Measurements from ENCODE around the gene PRTG. TPM values are rescaled to one million over a fixed set of nuclear protein-coding genes. Genes with fewer than 3 reads are reported as not detected.

The PRTG gene
- total and polyA plus RNA-seq, 2 of the 13 experiments (the other 11 are each of a cell fraction or from before 2014, with no cell fraction given), result 13.2 to 22.3 TPM

- Histone ChIP-seq H3K27ac (ENCODE audit: extremely low read length, insufficient read depth, low read length) (no peak overlapping the region), H3K4me2 (ENCODE audit: low read depth, low read length) (no peak overlapping the region), H3K36me3 (replicated peaks in 1 of 2; ENCODE audit: control insufficient read depth in 1 of 2, insufficient read depth in 2 of 2, low read length in 2 of 2) (no peaks in the 10 kb centered on the region), H2AFZ (ENCODE audit: low read length) (no peak overlapping the region), H4K20me1 (ENCODE audit: insufficient read depth, low read length) (no peaks in the 10 kb centered on the region), H3K4me3 (replicated peaks in 1 of 3; ENCODE audit: insufficient read depth in 1 of 3, low read depth in 2 of 3, low read length in 3 of 3) (no peak overlapping the region), H3K79me2 (ENCODE audit: insufficient read depth, low read length) (no peaks in the 10 kb centered on the region), H3K9ac (ENCODE audit: insufficient read depth, low read depth, low read length) (no peak overlapping the region), H3K9me3 (ENCODE audit: low read length) (no peaks in the 10 kb centered on the region), H3K4me1 (ENCODE audit: insufficient read depth, low read length) (peaks cover 13% of the 10 kb centered on the region), H3K27me3 (ENCODE audit: control insufficient read depth in 1 of 2, insufficient read depth in 2 of 2, low read length in 2 of 2) (peaks cover 6 to 21% of the 10 kb centered on the region in 2 experiments; a peak in 4 of 5 replicates)
- intact Hi-C loops (cut with micrococcal nuclease; ENCODE audit: unreplicated experiment) (no loop called here), in situ Hi-C loops (cut with HindIII; ENCODE audit: extremely low pct_ligation_motif_present, low pct_unique_long_range_greater_than_20kb) (no loop called here)
- POLR2A ChIA-PET, result no interaction called here
- CTCF ChIA-PET (ENCODE audit: low intra/inter-chr PET ratio, low total read pairs), result no interaction called here
- TF ChIP-seq MAFF (IDR thresholded peaks at IDR 0.05; ENCODE audit: low read depth, low read length) (peak; percentile 62; the same call in 1 of the 2 replicates), MAFK (conservative IDR thresholded peaks at IDR 0.05 in 1 of 2, IDR thresholded peaks at IDR 0.05 in 1 of 2; ENCODE audit: low read length in 2 of 2) (peak; percentile 54 to 60), ZSCAN22 (CRISPR knock-in tag; IDR thresholded peaks at IDR 0.05) (no peak)
- DNase-seq (ENCODE audit: low spot score), result no peak
- no peak for FAIRE-seq
- 11% methylated on average over 3 of the region's 3 CpGs for WGBS (ENCODE audit: low lambda C conversion rate)
- no peak for ATAC-seq
- BruUV-seq (replicated peaks), result no TSS peak
Observed at GRCh38 chr15:55590788-55591187, 152.2 kb downstream of the PRTG start.

GRCh38 chr15:55589287-55589686 is 153.7 kb downstream of the PRTG start:
- DNase-seq (ENCODE audit: low spot score), result no peak
- H3K4me3 ChIP-seq (replicated peaks in 1 of 3; ENCODE audit: insufficient read depth in 1 of 3, low read depth in 2 of 3, low read length in 3 of 3), result no peak overlapping the region
- intact Hi-C loops (cut with micrococcal nuclease; ENCODE audit: unreplicated experiment), result no loop called here

More at GRCh38 chr15:55589287-55589686, 153.7 kb downstream of the PRTG start:
- no peak overlapping the region for H3K27ac ChIP-seq (ENCODE audit: extremely low read length, insufficient read depth, low read length)
- H3K79me2 ChIP-seq (ENCODE audit: insufficient read depth, low read length), result no peaks in the 10 kb centered on the region
- H3K36me3 ChIP-seq (replicated peaks in 1 of 2; ENCODE audit: control insufficient read depth in 1 of 2, insufficient read depth in 2 of 2, low read length in 2 of 2), result no peaks in the 10 kb centered on the region
- H3K9me3 ChIP-seq (ENCODE audit: low read length), result no peaks in the 10 kb centered on the region
- peaks cover 6 to 21% of the 10 kb centered on the region in 2 experiments; a peak in 4 of 5 replicates for H3K27me3 ChIP-seq (ENCODE audit: control insufficient read depth in 1 of 2, insufficient read depth in 2 of 2, low read length in 2 of 2)
- CTCF ChIA-PET (ENCODE audit: low intra/inter-chr PET ratio, low total read pairs), result no interaction called here
- no peak for FAIRE-seq
- H3K4me1 ChIP-seq (ENCODE audit: insufficient read depth, low read length), result peaks cover 13% of the 10 kb centered on the region
- WGBS (ENCODE audit: low lambda C conversion rate), result 94% methylated on average over 10 of the region's 10 CpGs
- H3K4me2 ChIP-seq (ENCODE audit: low read depth, low read length), result no peak overlapping the region
- BruUV-seq (replicated peaks), result TSS peak; percentile 88
- TF ChIP-seq ZNF746 (CRISPR knock-in tag; IDR thresholded peaks at IDR 0.05), result no peak
- TF ChIP-seq ZNF792 (CRISPR knock-in tag; IDR thresholded peaks at IDR 0.05), result no peak
- no peak for TF ChIP-seq FOXK1 (CRISPR knock-in tag; IDR thresholded peaks at IDR 0.05; ENCODE audit: borderline replicate concordance, low read depth)
- TF ChIP-seq SP4 (CRISPR knock-in tag; IDR thresholded peaks at IDR 0.05), result no peak
- TF ChIP-seq HOXA3 (CRISPR knock-in tag; IDR thresholded peaks at IDR 0.05), result no peak
- no peak overlapping the region for H2AFZ ChIP-seq (ENCODE audit: low read length)
- H3K9ac ChIP-seq (ENCODE audit: insufficient read depth, low read depth, low read length), result no peak overlapping the region
- POLR2A ChIA-PET, result no interaction called here
- no peak for ATAC-seq
- in situ Hi-C loops (cut with HindIII; ENCODE audit: extremely low pct_ligation_motif_present, low pct_unique_long_range_greater_than_20kb), result no loop called here
- H4K20me1 ChIP-seq (ENCODE audit: insufficient read depth, low read length), result no peaks in the 10 kb centered on the region

Data from HepG2 (cell line).